Gastrocnemius medialis (tissue), 4 donors: ENCODE data around the gene PLA2R1. TPM values are rescaled to one million over a fixed set of nuclear protein-coding genes. Genes with fewer than 3 reads are reported as not detected.

Experiments
- ATAC-seq, 2 donors: fragments of 150-250 bp; one replicate each; pipeline ENCODE4 v1.9.1; 2016
- DNase-seq, 2 donors: peaks; one replicate each; pipeline ENCODE4 v3.0.0-alpha.2; 2019
- H3K27ac ChIP-seq, 4 donors: fragments of 200-600 bp; sonication (generic); 1 replicate in 1 of 4; 2 replicates in 3 of 4; pipeline ENCODE4 v1.5.1; 2016 to 2018; ENCODE audit warnings: mild to moderate bottlenecking in 2 of 4, moderate library complexity in 1 of 4
- H3K27me3 ChIP-seq, 3 donors: fragments of 200-600 bp; sonication (generic) in 2 of 3; 1 replicate in 1 of 3; 2 replicates in 2 of 3; pipeline versions ENCODE4 v1.5.1 to v1.6.0; 2016 to 2019; ENCODE audit warnings: mild to moderate bottlenecking in 1 of 3, moderate library complexity in 1 of 3
- H3K36me3 ChIP-seq, 2 donors: fragments of 200-600 bp; sonication (generic) in 1 of 2; one replicate each; pipeline ENCODE4 v1.5.1; 2017 to 2018
- H3K4me1 ChIP-seq, 2 donors: fragments of 200-600 bp; sonication (generic) in 1 of 2; one replicate each; pipeline ENCODE4 v1.5.1; 2016 to 2017; ENCODE audit warnings: mild to moderate bottlenecking in 2 of 2
- H3K4me3 ChIP-seq, 4 donors: fragments of 200-600 bp; sonication (generic) in 3 of 4; 1 replicate in 1 of 4; 2 replicates in 3 of 4; pipeline ENCODE4 v1.5.1; 2016 to 2019; ENCODE audit warnings: mild to moderate bottlenecking in 2 of 4
- H3K9me3 ChIP-seq, 3 donors: fragments of 200-600 bp; sonication (generic) in 2 of 3; 1 replicate in 1 of 3; 2 replicates in 2 of 3; pipeline ENCODE4 v1.5.1; 2016 to 2019
- POLR2A ChIP-seq, 2 donors: fragments of 450-650 bp; IDR thresholded peaks; one replicate each; pipeline ENCODE4 v1.6.1; 2017; ENCODE audit warnings: antibody characterized with exemption in 2 of 2, mild to moderate bottlenecking in 2 of 2, moderate library complexity in 2 of 2
- in situ Hi-C, 4 donors: fragments of 200-750 bp; cut with MboI; loops; one replicate each; pipeline versions ENCODE4 v1.15.0 to v1.8.0; 2017; ENCODE audit warnings: low sequenced_read_pairs in 4 of 4
- intact Hi-C: fragments of 100-400 bp; cut with DNase I; formaldehyde crosslinking; loops from one replicate; pipeline ENCODE4 v1.15.1; 2023; ENCODE audit warnings: low total_unique reads
- total RNA-seq, 4 donors: library from RNA; depleted of rRNA; stranded (reverse); fragments of >200 nt; gene quantifications; one replicate each; pipeline versions ENCODE4 v1.1.0 to v1.2.3, GENCODE V29; 2016
- TF ChIP-seq, protein P1 (sequence below), 5 experiments: fragments of 450-650 bp in 3 of 5; fragments of 200-600 bp in 2 of 5; sonication (generic) in 2 of 5; IDR thresholded peaks in 4 of 5; conservative IDR thresholded peaks in 1 of 5; 1 replicate in 4 of 5; 2 replicates in 1 of 5; pipeline ENCODE4 v1.5.1; 2016 to 2019; ENCODE audit warnings: antibody characterized with exemption in 5 of 5, mild to moderate bottlenecking in 3 of 5, moderate library complexity in 3 of 5

PLA2R1 gene
- total RNA-seq, 4 donors from 2014 or later = 0.34 to 1.0 (median 0.45) TPM

DNA sequence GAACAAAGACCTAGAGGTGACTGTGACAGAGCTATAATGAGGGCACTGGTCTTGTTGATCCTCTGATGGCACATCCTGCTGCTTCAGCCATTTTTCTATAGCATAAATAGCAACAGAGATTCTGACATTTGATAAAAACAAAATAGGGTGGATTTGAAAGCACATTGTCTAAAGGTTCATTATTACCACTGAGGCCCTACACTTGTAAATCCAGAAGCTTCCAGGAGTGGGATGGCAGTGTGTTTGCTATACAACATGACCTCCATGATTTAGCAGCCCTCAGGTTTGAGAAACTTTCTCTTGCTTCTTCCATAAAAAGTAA lies 171.2 kb downstream of the PLA2R1 start:
- ATAC-seq (no peak), DNase-seq (no peak)
- H3K36me3 ChIP-seq = no peaks in the 10 kb centered on the region
- TF ChIP-seq POLR2A (IDR thresholded peaks at IDR 0.05) = no peak
- TF ChIP-seq, protein P1, sequence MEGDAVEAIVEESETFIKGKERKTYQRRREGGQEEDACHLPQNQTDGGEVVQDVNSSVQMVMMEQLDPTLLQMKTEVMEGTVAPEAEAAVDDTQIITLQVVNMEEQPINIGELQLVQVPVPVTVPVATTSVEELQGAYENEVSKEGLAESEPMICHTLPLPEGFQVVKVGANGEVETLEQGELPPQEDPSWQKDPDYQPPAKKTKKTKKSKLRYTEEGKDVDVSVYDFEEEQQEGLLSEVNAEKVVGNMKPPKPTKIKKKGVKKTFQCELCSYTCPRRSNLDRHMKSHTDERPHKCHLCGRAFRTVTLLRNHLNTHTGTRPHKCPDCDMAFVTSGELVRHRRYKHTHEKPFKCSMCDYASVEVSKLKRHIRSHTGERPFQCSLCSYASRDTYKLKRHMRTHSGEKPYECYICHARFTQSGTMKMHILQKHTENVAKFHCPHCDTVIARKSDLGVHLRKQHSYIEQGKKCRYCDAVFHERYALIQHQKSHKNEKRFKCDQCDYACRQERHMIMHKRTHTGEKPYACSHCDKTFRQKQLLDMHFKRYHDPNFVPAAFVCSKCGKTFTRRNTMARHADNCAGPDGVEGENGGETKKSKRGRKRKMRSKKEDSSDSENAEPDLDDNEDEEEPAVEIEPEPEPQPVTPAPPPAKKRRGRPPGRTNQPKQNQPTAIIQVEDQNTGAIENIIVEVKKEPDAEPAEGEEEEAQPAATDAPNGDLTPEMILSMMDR (IDR thresholded peaks at IDR 0.05 in 4 of 5, conservative IDR thresholded peaks at IDR 0.05 in 1 of 5) = no peak
- H3K27ac ChIP-seq = no peak overlapping the region
- H3K4me1 ChIP-seq = no peaks in the 10 kb centered on the region
- no peak overlapping the region for H3K4me3 ChIP-seq
- in situ Hi-C loops (no loop called here), intact Hi-C loops (no loop called here)
- H3K27me3 ChIP-seq = no peaks in the 10 kb centered on the region
- no peaks in the 10 kb centered on the region for H3K9me3 ChIP-seq

DNA sequence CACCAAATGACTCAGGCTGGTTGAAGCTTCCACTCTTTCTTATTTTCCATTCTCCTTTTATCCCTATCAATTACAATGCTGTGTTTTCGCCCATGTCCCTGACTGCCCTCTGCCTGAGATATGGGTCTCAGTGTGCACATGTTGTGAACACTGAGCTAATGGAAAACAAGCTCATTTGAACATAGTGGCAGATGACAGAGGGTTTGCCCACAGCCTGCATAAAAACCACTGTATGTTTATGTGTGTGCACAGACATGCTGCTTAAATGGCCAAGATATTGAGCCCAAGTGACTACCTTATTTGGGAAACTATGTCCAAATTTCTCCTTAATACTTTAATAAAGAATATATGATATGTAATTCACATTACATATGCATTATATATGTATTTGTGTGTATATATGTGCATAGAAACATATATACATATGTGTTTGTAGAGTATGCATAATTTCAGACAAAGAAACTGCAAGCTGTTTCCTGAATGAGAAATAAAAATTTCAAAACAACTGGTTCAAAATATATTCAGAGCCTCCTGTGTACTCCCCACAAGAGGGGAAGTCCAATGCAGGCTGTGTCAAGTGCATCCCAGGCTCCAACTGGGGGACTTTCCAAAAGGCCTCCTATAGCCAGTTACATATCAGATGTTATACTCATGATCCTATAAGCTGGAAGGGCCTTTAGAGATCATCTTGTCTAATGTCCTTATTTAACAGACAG lies 171.7 kb downstream of the PLA2R1 start:
- TF ChIP-seq, protein P1 (IDR thresholded peaks at IDR 0.05 in 4 of 5, conservative IDR thresholded peaks at IDR 0.05 in 1 of 5) = no peak
- TF ChIP-seq POLR2A (IDR thresholded peaks at IDR 0.05) = no peak
- no peaks in the 10 kb centered on the region for H3K4me1 ChIP-seq
- no peaks in the 10 kb centered on the region for H3K36me3 ChIP-seq
- H3K27ac ChIP-seq = no peak overlapping the region
- DNase-seq (no peak), ATAC-seq (no peak)
- no peaks in the 10 kb centered on the region for H3K27me3 ChIP-seq
- no peak overlapping the region for H3K4me3 ChIP-seq
- in situ Hi-C loops = no loop called here
- intact Hi-C loops = no loop called here
- H3K9me3 ChIP-seq = no peaks in the 10 kb centered on the region

DNA sequence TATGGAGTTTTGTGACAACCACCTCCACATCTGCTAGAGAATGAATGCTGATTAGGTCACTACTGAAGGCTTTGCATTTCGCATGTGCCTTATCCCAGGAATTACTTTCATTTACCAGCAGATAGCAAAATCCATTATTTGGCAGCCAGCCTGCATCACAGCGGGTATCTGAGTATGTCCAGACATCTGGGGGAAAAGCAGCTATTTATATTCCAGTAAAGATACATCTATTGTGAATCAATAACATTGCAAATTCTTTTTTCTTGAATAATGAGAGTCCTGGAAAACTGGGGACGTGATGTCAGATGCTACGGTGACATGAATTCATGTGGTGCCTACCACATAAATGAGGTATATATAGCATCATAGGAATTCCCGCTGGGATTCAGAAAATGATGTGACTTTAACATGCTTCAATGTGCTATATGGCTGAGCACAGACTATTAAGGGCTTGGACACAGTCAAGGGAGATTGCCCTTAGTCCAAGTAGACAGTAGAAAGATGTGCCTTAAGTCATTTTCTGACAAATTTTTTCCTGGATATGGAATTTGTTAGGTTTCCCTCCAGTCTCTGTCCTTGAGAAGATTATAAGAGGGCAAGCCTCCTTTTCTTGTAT lies 180.2 kb downstream of the PLA2R1 start:
- Histone ChIP-seq H3K4me1 (no peaks in the 10 kb centered on the region), H3K36me3 (no peaks in the 10 kb centered on the region), H3K27me3 (no peaks in the 10 kb centered on the region), H3K27ac (no peak overlapping the region), H3K9me3 (no peaks in the 10 kb centered on the region), H3K4me3 (no peak overlapping the region)
- no peak for DNase-seq
- ATAC-seq = no peak
- TF ChIP-seq, protein P1 (IDR thresholded peaks at IDR 0.05 in 4 of 5, conservative IDR thresholded peaks at IDR 0.05 in 1 of 5) = no peak
- TF ChIP-seq POLR2A (IDR thresholded peaks at IDR 0.05) = no peak
- in situ Hi-C loops = no loop called here
- intact Hi-C loops = no loop called here

Other genes with a start within 250 kb of the PLA2R1 start
- gene LY75, start 157.9 kb downstream of the PLA2R1 start, total RNA-seq = under 1 TPM in 3 of 4 donors, not detected in 1; 0.05 to 0.22 (median 0.15) TPM
- gene ITGB6, start 137.7 kb upstream of the PLA2R1 start, total RNA-seq = 1 to 10 TPM in 2 of 4 donors, under 1 TPM in 2; 0.81 to 2.8 (median 1.0) TPM